WTC11 (cell line): ENCODE measurements around the gene RAC2. TPM values are rescaled to one million over a fixed set of nuclear protein-coding genes. Genes with fewer than 3 reads are reported as not detected.

ENCODE experiments used
- ATAC-seq: fragments of 200-7000 bp; cut with Tn5 transposase; 2 replicates; pipeline ENCODE4 v1.10.0; 2021; ENCODE audit warnings: mild to moderate bottlenecking, moderate library complexity
- CTCF ChIA-PET: fragments of 300-600 bp; sonication (Branson Sonifier 250); formaldehyde crosslinking; loops from one replicate; lab custom pipeline; 2021; ENCODE audit warnings: antibody characterized with exemption; lab: Charles Lee
- POLR2A ChIA-PET: fragments of 350-600 bp; sonication (Branson Sonifier 250); formaldehyde crosslinking; loops from one replicate; lab custom pipeline; 2021; ENCODE audit warnings: antibody characterized with exemption; lab: Charles Lee
- DNase-seq: peaks from one replicate; pipeline ENCODE4 v3.0.0; 2021; ENCODE audit warnings: low spot score
- H3K27ac Mint-ChIP-seq: 2 replicates; pipeline ENCODE4 v1.8.0; 2021; ENCODE audit warnings: mixed read lengths
- H3K27me3 Mint-ChIP-seq: 2 replicates; pipeline ENCODE4 v1.8.0; 2021; ENCODE audit warnings: low read depth, mild to moderate bottlenecking, moderate library complexity, mixed read lengths
- H3K36me3 Mint-ChIP-seq: 2 replicates; pipeline ENCODE4 v1.8.0; 2021; ENCODE audit warnings: mixed read lengths
- H3K4me1 Mint-ChIP-seq: 2 replicates; pipeline ENCODE4 v1.8.0; 2022; ENCODE audit warnings: mixed read lengths
- H3K4me3 Mint-ChIP-seq: 2 replicates; pipeline ENCODE4 v1.8.0; 2021; ENCODE audit warnings: mild to moderate bottlenecking, moderate library complexity, mixed read lengths
- H3K9me3 Mint-ChIP-seq: 2 replicates; pipeline ENCODE4 v1.8.0; 2021; ENCODE audit warnings: mixed read lengths
- AR ChIP-seq: fragments of 250-450 bp; sonication (Bioruptor Pico); IDR thresholded peaks from 2 replicates; pipeline ENCODE4 v1.9.0; 2021; ENCODE audit warnings: mild to moderate bottlenecking
- CBFB ChIP-seq: sonication (generic); formaldehyde crosslinking; IDR thresholded peaks from 2 replicates; pipeline ENCODE4 v1.8.1; 2022; ENCODE audit warnings: mild to moderate bottlenecking, low read depth, missing genetic modification reagents
- CTCF ChIP-seq: fragments of 200-600 bp; IDR thresholded peaks from 2 replicates; pipeline ENCODE4 v1.8.0; 2022; ENCODE audit warnings: antibody characterized with exemption
- ERG ChIP-seq: fragments of 250-450 bp; sonication (Bioruptor Pico); IDR thresholded peaks from 2 replicates; pipeline ENCODE4 v1.8.0; 2021; ENCODE audit warnings: mild to moderate bottlenecking
- ETV6 ChIP-seq: sonication (generic); formaldehyde crosslinking; IDR thresholded peaks from 2 replicates; pipeline ENCODE4 v1.8.1; 2022; ENCODE audit warnings: mild to moderate bottlenecking, missing genetic modification reagents
- FOXK1 ChIP-seq: sonication (generic); formaldehyde crosslinking; IDR thresholded peaks from 2 replicates; pipeline ENCODE4 v1.8.0; 2022; ENCODE audit warnings: mild to moderate bottlenecking, moderate library complexity, missing genetic modification reagents
- GABPB1 ChIP-seq: sonication (generic); formaldehyde crosslinking; IDR thresholded peaks from 2 replicates; pipeline ENCODE4 v1.8.1; 2023; ENCODE audit warnings: mild to moderate bottlenecking, missing genetic modification reagents
- IRF2 ChIP-seq: sonication (generic); formaldehyde crosslinking; IDR thresholded peaks from 2 replicates; pipeline ENCODE4 v1.8.0; 2022; ENCODE audit warnings: low read depth, missing genetic modification reagents, borderline replicate concordance
- NR2C2 ChIP-seq: sonication (generic); formaldehyde crosslinking; IDR thresholded peaks from 2 replicates; pipeline ENCODE4 v1.8.0; 2022; ENCODE audit warnings: mild to moderate bottlenecking, missing genetic modification reagents
- SP1 ChIP-seq: sonication (generic); formaldehyde crosslinking; conservative IDR thresholded peaks from 2 replicates; pipeline ENCODE4 v1.8.1; 2022; ENCODE audit warnings: missing genetic modification reagents
- ZBTB43 ChIP-seq: sonication (generic); formaldehyde crosslinking; IDR thresholded peaks from 2 replicates; pipeline ENCODE4 v1.8.1; 2023; ENCODE audit warnings: mild to moderate bottlenecking, missing genetic modification reagents
- ZNF263 ChIP-seq: sonication (generic); formaldehyde crosslinking; IDR thresholded peaks from 2 replicates; pipeline ENCODE4 v1.8.1; 2022; ENCODE audit warnings: low read depth, mild to moderate bottlenecking, moderate library complexity, missing genetic modification reagents
- ZNF317 ChIP-seq: sonication (generic); formaldehyde crosslinking; IDR thresholded peaks from 2 replicates; pipeline ENCODE4 v1.8.1; 2023; ENCODE audit warnings: low read depth, mild to moderate bottlenecking, moderate library complexity, missing genetic modification reagents, borderline replicate concordance
- total RNA-seq: library from RNA; stranded (reverse); gene quantifications from 3 replicates; pipeline ENCODE4 v1.2.3, GENCODE V29; 2021
- TF ChIP-seq, protein P1 (sequence below): sonication (generic); formaldehyde crosslinking; IDR thresholded peaks from 2 replicates; pipeline ENCODE4 v1.8.1; 2023; ENCODE audit warnings: mild to moderate bottlenecking, moderate library complexity, missing genetic modification reagents
- TF ChIP-seq, protein P2 (sequence below): sonication (generic); formaldehyde crosslinking; IDR thresholded peaks from 2 replicates; pipeline ENCODE4 v1.8.1; 2023; ENCODE audit warnings: mild to moderate bottlenecking, missing genetic modification reagents, moderate library complexity
- TF ChIP-seq, protein P3 (sequence below): sonication (generic); formaldehyde crosslinking; IDR thresholded peaks from 2 replicates; pipeline ENCODE4 v1.8.1; 2022; ENCODE audit warnings: mild to moderate bottlenecking, moderate library complexity, missing genetic modification reagents
- TF ChIP-seq, protein P4 (sequence below): sonication (generic); formaldehyde crosslinking; IDR thresholded peaks from 2 replicates; pipeline ENCODE4 v1.8.1; 2023; ENCODE audit warnings: mild to moderate bottlenecking, missing genetic modification reagents

The RAC2 gene
- total RNA-seq, 1 experiment from 2014 or later: 3.6 TPM

DNA sequence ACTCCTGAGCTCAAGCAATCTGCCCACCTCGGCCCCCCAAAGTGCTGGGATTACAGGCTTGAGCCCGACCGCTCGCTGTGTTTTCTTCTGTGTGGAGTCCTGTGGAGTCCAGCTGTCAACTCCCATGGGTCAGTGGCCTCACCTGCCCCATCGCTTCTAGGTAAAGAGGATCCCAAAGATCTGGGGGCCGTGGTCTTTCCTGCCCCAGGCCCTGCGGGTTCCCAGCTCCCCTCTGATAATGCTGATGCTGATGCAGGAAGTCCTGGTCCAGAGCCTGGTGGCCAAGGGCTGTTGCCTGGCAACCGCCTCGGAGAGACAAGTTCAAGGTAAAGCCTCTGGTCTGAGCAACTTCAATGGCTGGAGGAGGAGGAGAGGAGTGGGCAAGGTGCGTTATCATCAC lies 41.4 kb downstream of the RAC2 start:
- Mint-ChIP-seq H3K36me3 (no peaks in the 10 kb centered on the region), H3K4me3 (no peak overlapping the region), H3K9me3 (no peaks in the 10 kb centered on the region), H3K27me3 (0 out of 2 replicates have a peak, but pooled peaks cover 3% of the 10 kb centered on the region), H3K27ac (no peak overlapping the region), H3K4me1 (peaks cover 13% of the 10 kb centered on the region)
- ChIA-PET POLR2A (no interaction called here), CTCF (interaction anchor here (4.9 kb wide), 1 partner anchor 57 kb away, joined by 68 read pairs; no protein-coding TSS in a partner anchor)
- ATAC-seq (no peak), DNase-seq (no peak)
- TF ChIP-seq SP1 (CRISPR knock-in tag) (no peak), CTCF (no peak), GABPB1 (CRISPR knock-in tag) (no peak), IRF2 (CRISPR knock-in tag) (no peak), ETV6 (CRISPR knock-in tag) (no peak), ZNF317 (CRISPR knock-in tag) (no peak), ZBTB43 (CRISPR knock-in tag) (no peak), AR (no peak), ERG (CRISPR knock-in tag) (no peak), FOXK1 (CRISPR knock-in tag) (no peak), NR2C2 (no peak), CBFB (no peak), ZNF263 (no peak)
- TF ChIP-seq, protein P1, sequence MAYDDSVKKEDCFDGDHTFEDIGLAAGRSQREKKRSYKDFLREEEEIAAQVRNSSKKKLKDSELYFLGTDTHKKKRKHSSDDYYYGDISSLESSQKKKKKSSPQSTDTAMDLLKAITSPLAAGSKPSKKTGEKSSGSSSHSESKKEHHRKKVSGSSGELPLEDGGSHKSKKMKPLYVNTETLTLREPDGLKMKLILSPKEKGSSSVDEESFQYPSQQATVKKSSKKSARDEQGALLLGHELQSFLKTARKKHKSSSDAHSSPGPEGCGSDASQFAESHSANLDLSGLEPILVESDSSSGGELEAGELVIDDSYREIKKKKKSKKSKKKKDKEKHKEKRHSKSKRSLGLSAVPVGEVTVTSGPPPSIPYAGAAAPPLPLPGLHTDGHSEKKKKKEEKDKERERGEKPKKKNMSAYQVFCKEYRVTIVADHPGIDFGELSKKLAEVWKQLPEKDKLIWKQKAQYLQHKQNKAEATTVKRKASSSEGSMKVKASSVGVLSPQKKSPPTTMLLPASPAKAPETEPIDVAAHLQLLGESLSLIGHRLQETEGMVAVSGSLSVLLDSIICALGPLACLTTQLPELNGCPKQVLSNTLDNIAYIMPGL (CRISPR knock-in tag): no peak
- TF ChIP-seq, protein P2, sequence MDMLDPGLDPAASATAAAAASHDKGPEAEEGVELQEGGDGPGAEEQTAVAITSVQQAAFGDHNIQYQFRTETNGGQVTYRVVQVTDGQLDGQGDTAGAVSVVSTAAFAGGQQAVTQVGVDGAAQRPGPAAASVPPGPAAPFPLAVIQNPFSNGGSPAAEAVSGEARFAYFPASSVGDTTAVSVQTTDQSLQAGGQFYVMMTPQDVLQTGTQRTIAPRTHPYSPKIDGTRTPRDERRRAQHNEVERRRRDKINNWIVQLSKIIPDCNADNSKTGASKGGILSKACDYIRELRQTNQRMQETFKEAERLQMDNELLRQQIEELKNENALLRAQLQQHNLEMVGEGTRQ (CRISPR knock-in tag): no peak
- TF ChIP-seq, protein P3, sequence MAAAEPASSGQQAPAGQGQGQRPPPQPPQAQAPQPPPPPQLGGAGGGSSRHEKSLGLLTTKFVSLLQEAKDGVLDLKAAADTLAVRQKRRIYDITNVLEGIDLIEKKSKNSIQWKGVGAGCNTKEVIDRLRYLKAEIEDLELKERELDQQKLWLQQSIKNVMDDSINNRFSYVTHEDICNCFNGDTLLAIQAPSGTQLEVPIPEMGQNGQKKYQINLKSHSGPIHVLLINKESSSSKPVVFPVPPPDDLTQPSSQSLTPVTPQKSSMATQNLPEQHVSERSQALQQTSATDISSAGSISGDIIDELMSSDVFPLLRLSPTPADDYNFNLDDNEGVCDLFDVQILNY (CRISPR knock-in tag): no peak
- TF ChIP-seq, protein P4, sequence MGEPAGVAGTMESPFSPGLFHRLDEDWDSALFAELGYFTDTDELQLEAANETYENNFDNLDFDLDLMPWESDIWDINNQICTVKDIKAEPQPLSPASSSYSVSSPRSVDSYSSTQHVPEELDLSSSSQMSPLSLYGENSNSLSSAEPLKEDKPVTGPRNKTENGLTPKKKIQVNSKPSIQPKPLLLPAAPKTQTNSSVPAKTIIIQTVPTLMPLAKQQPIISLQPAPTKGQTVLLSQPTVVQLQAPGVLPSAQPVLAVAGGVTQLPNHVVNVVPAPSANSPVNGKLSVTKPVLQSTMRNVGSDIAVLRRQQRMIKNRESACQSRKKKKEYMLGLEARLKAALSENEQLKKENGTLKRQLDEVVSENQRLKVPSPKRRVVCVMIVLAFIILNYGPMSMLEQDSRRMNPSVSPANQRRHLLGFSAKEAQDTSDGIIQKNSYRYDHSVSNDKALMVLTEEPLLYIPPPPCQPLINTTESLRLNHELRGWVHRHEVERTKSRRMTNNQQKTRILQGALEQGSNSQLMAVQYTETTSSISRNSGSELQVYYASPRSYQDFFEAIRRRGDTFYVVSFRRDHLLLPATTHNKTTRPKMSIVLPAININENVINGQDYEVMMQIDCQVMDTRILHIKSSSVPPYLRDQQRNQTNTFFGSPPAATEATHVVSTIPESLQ: no peak
